Measurements from ENCODE around the gene TSPAN17. TPM values are rescaled to one million over a fixed set of nuclear protein-coding genes. Genes with fewer than 3 reads are reported as not detected.

The TSPAN17 gene
- total RNA-seq, 1 experiment from 2014 or later: 50.1 TPM

- ATAC-seq: no peak
- DNase-seq (ENCODE audit: low read depth, low spot score): no peak
- peaks cover 0 to 10% of the 10 kb centered on the region in 2 experiments; a peak in 2 of 4 replicates for H3K4me1 ChIP-seq (ENCODE audit: control insufficient read depth in 1 of 2, insufficient read depth in 2 of 2, low read length in 2 of 2)
- no peak overlapping the region for H3K4me3 ChIP-seq (replicated peaks in 1 of 2; ENCODE audit: low read depth in 1 of 2, low read length in 2 of 2)
- no peaks in the 10 kb centered on the region for H4K20me1 ChIP-seq (ENCODE audit: insufficient read depth)
- no peak overlapping the region for H3K27ac ChIP-seq (ENCODE audit: low read depth, low read length)
- H3K9me3 ChIP-seq (ENCODE audit: control insufficient read depth in 1 of 2, insufficient read depth in 1 of 2, low read depth in 1 of 2, low read length in 2 of 2): no peaks in the 10 kb centered on the region
- H3K79me2 ChIP-seq (ENCODE audit: insufficient read depth, low read length): no peaks in the 10 kb centered on the region
- no peak overlapping the region for H3K4me2 ChIP-seq (ENCODE audit: low read length)
- H3K27me3 ChIP-seq (ENCODE audit: insufficient read depth, low read length): peaks cover 5% of the 10 kb centered on the region; the same call in 1 of the 2 replicates
- POLR2A ChIA-PET: no interaction called here
- TF ChIP-seq ELF1 (IDR thresholded peaks at IDR 0.05; ENCODE audit: borderline replicate concordance, low read depth) (no peak), JUND (IDR thresholded peaks at IDR 0.05) (no peak), ZBTB33 (IDR thresholded peaks at IDR 0.05; ENCODE audit: extremely low read depth, insufficient replicate concordance, low read length) (no peak), EZH2phosphoT487 (IDR thresholded peaks at IDR 0.05; ENCODE audit: borderline replicate concordance) (no peak), RAD21 (IDR thresholded peaks at IDR 0.05; ENCODE audit: low read depth) (no peak), ZNF274 (IDR thresholded peaks at IDR 0.05; ENCODE audit: low read depth, low read length) (no peak), SIN3A (IDR thresholded peaks at IDR 0.05; ENCODE audit: low read depth) (no peak), POLR2AphosphoS5 (IDR thresholded peaks at IDR 0.05; ENCODE audit: low read depth, low read length) (no peak)
- CTCF ChIA-PET: no interaction called here
- RAD21 ChIA-PET (ENCODE audit: low non-redundant PET in 1 of 2, low total read pairs in 2 of 2, uncharacterized antibody in 2 of 2, unreplicated experiment in 2 of 2): interaction anchor here in 1 of 2 experiments (0.7 kb wide), 1 partner anchor 216 kb away, joined by 4 read pairs; no protein-coding TSS in a partner anchor
- no peak overlapping the region for H2AFZ ChIP-seq (ENCODE audit: low read depth, low read length, poor library complexity, severe bottlenecking)
- intact Hi-C loops (cut with micrococcal nuclease): no loop called here
- no peaks in the 10 kb centered on the region for H3K36me3 ChIP-seq (ENCODE audit: control insufficient read depth in 1 of 2, insufficient read depth in 2 of 2, low read length in 2 of 2)
- H3K9ac ChIP-seq (ENCODE audit: low read length): no peak overlapping the region
- BruUV-seq (replicated peaks): no TSS peak
- no peaks in the 10 kb centered on the region for H3K9me2 ChIP-seq (ENCODE audit: insufficient read depth)
Measured at GRCh38 chr5:176632745-176633144, 14.5 kb upstream of the TSPAN17 start.

GRCh38 chr5:176633598-176633997 is 13.7 kb upstream of the TSPAN17 start:
- Histone ChIP-seq H3K27ac (ENCODE audit: low read depth, low read length) (no peak overlapping the region), H3K9ac (ENCODE audit: low read length) (no peak overlapping the region), H3K4me3 (replicated peaks in 1 of 2; ENCODE audit: low read depth in 1 of 2, low read length in 2 of 2) (no peak overlapping the region), H3K9me2 (ENCODE audit: insufficient read depth) (no peaks in the 10 kb centered on the region), H2AFZ (ENCODE audit: low read depth, low read length, poor library complexity, severe bottlenecking) (no peak overlapping the region), H4K20me1 (ENCODE audit: insufficient read depth) (no peaks in the 10 kb centered on the region), H3K4me1 (ENCODE audit: control insufficient read depth in 1 of 2, insufficient read depth in 2 of 2, low read length in 2 of 2) (peaks cover 0 to 5% of the 10 kb centered on the region in 2 experiments; a peak in 2 of 4 replicates), H3K27me3 (ENCODE audit: insufficient read depth, low read length) (peaks cover 5% of the 10 kb centered on the region; the same call in 1 of the 2 replicates), H3K36me3 (ENCODE audit: control insufficient read depth in 1 of 2, insufficient read depth in 2 of 2, low read length in 2 of 2) (no peaks in the 10 kb centered on the region), H3K9me3 (ENCODE audit: control insufficient read depth in 1 of 2, insufficient read depth in 1 of 2, low read depth in 1 of 2, low read length in 2 of 2) (no peaks in the 10 kb centered on the region), H3K79me2 (ENCODE audit: insufficient read depth, low read length) (no peaks in the 10 kb centered on the region), H3K4me2 (ENCODE audit: low read length) (no peak overlapping the region)
- ChIA-PET CTCF (no interaction called here), RAD21 (ENCODE audit: low non-redundant PET in 1 of 2, low total read pairs in 2 of 2, uncharacterized antibody in 2 of 2, unreplicated experiment in 2 of 2) (no interaction called here), POLR2A (no interaction called here)
- intact Hi-C loops (cut with micrococcal nuclease): no loop called here
- no peak for DNase-seq (ENCODE audit: low read depth, low spot score)
- BruUV-seq (replicated peaks): no TSS peak
- ATAC-seq: no peak
- TF ChIP-seq RAD21 (IDR thresholded peaks at IDR 0.05; ENCODE audit: low read depth): no peak
- no peak for TF ChIP-seq TCF7L2 (IDR thresholded peaks at IDR 0.05; ENCODE audit: borderline replicate concordance, extremely low read depth, insufficient read depth, insufficient read length)
- no peak for TF ChIP-seq YY1 (IDR thresholded peaks at IDR 0.05; ENCODE audit: extremely low read depth, insufficient replicate concordance, low read depth, low read length)
- TF ChIP-seq ZBTB33 (IDR thresholded peaks at IDR 0.05; ENCODE audit: extremely low read depth, insufficient replicate concordance, low read length): no peak
- no peak for TF ChIP-seq ATF3 (IDR thresholded peaks at IDR 0.05)
- TF ChIP-seq FOSL1 (IDR thresholded peaks at IDR 0.05; ENCODE audit: low read depth): no peak
- no peak for TF ChIP-seq EZH2phosphoT487 (IDR thresholded peaks at IDR 0.05; ENCODE audit: borderline replicate concordance)
- TF ChIP-seq CBX3 (IDR thresholded peaks at IDR 0.05; ENCODE audit: low read depth): no peak
- TF ChIP-seq ELF1 (IDR thresholded peaks at IDR 0.05; ENCODE audit: borderline replicate concordance, low read depth): no peak
- no peak for TF ChIP-seq EZH2 (IDR thresholded peaks at IDR 0.05)
- TF ChIP-seq POLR2A (IDR thresholded peaks at IDR 0.05; ENCODE audit: borderline replicate concordance, extremely low read depth, insufficient read depth, insufficient read length): no peak
- TF ChIP-seq POLR2AphosphoS5 (IDR thresholded peaks at IDR 0.05; ENCODE audit: low read depth, low read length): no peak
- TF ChIP-seq EGR1 (IDR thresholded peaks at IDR 0.05; ENCODE audit: low read depth): no peak
- no peak for TF ChIP-seq SRF (IDR thresholded peaks at IDR 0.05; ENCODE audit: low read depth)
- TF ChIP-seq CEBPB (IDR thresholded peaks at IDR 0.05; ENCODE audit: low read depth): no peak

All from HCT116 (cell line).